GM21619 (cell line): ENCODE measurements around the gene ANXA6.

ENCODE experiments used
- ATAC-seq: cut with Tn5 transposase; IDR thresholded peaks from one replicate; pipeline ENCODE4 v1.9.1; 2021; ENCODE audit not compliant: unreplicated experiment

ANXA6 gene

DNA sequence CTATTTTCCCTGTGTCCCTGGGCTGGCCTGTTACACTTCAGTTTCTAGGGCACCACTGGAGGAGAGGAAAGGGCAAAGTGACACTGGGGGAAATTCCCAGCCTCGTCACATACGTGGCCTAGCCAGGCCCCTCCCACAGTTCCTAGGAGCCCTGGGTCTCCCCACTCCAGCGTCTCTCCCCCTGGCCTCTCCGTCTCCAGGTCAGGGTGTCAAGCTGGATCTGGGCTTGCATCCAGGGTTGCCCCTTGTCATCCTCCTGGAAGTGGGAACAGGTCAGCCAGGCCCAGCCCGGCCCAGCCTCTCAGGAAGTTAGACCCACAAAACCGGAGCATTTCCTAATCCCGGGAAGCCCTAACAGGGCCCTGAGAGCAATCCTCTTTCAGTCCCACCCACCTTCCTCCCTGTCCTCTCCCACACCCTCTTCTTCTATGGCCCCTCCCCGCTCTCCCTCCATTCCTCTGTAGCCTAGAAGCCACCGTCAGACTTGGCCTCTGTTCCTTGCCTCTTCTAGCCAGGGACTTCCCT is 72.0 kb downstream of the ANXA6 start:
- ATAC-seq: no peak

GRCh38 chr5:151084363-151084762 is 73.2 kb downstream of the ANXA6 start:
- ATAC-seq: no peak

DNA sequence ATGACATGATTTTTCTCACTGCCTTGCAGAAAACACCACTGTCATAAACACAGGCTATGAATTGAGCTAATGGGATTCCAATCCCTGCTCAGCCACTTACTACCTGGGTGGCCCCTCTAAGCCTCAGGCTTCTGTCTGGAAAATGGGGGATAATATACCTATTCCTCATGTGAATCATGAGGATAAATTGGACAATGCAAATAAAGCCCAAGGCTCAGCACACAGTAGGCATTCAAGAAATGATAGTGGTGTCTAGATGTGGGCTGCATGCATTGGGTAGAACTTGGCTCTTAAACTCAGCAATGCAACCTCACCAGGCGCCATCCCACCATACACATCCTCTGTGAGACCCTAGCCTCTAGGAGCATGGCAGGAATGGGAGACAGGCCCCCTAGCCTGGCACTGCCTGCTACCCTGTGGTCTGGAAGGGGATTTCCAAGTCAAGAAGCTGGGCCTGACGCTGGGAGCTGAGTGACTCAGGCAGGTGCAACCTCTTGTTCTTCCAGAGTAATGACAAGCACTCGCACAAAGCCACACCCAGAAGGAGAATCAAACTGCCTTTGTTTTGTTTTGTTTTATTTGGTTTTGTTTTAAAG is 74.4 kb downstream of the ANXA6 start:
- no peak for ATAC-seq

GRCh38 chr5:151082282-151082902 is 75.2 kb downstream of the ANXA6 start:
- no peak for ATAC-seq

DNA sequence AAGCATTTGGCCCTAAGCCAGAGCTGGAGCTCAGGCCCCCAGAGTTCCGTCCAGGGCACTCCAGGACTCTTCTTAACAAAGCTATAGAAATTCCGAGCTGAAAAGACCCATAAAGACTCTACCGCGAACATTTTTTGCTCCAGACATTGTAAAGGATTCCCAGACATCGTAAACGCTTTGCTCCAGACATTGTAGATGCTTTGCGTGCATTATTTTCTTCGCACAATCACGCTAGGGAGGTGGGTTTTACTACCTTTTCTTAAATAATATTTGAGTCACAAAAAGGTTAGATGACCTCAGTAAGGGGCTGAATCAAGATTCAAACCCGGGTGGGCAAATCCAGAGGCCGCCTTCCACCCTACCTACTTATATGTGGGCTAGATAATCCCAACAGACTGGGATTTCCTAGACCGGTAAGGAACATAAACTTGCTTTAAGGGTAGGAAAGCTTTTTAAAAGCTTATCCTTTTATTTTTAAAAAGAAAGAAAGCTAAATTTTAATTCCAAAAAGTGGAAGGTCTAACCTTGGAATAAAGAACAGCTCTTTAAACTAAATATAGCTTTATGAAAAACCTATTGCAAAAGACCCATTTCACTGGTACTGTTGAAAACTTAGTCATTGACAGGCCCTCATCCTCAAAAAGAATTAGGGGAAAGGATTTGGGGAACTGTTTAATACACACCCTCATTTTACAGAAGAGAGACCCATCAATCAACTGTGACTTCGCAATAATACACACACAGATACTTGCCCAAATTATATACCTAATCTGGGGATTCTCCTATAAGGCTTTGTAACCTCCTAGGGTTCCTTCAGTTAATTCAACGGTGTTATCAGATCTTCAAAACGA is 75.9 kb downstream of the ANXA6 start:
- no peak for ATAC-seq

DNA sequence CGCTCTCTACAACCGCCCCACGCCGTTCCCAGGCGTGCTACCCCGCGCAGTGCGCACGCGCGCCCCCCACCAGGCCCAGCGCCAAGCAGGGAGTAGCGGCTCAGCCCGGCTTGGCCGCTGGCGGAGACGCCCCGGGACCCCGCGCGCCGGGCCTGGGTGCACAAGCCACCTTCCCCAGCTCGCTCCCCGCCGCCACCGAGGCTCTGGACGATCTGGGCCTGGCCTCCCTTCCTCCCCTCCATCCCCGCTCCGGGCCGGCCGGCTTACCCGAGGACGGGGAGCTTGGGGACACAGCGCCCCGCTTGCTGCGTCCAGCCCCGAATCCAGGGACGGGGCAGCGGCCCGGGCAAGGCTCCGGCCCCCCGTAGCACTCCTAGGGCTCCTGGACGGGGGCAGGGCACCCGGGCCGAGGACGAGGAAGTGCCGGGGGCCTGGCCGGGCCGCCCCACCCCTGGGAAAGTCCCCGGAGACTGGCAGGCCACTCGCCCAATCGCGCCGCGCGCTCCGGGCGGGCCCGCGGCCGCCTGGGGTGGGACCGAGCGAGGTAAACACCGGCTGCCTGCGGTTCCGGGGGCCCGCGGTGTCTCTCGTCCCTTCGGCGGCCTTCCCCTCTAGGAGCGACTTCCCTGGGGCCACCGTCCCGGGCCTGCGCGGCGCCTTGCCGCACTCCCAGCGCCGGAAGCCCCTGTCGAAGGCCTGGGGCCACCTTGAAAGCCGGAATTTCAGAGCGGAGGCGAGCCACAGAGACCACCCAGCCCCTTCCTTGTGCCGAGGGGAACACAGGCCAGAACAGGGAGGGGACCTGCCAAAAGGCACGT is 76.8 kb downstream of the ANXA6 start, which contains the start of gene TNIP1:
Gene TNIP1 (minus strand): TSS at position 422 of the 818 bp plus-strand sequence. CDS start 15,939 bp downstream, outside the sequence.
- ATAC-seq: peak; percentile 64

GRCh38 chr5:151079838-151080612 is 77.6 kb downstream of the ANXA6 start:
- ATAC-seq: no peak

- ATAC-seq: peak; percentile 49
Observed at GRCh38 chr5:151078490-151079262, 78.9 kb downstream of the ANXA6 start.

DNA sequence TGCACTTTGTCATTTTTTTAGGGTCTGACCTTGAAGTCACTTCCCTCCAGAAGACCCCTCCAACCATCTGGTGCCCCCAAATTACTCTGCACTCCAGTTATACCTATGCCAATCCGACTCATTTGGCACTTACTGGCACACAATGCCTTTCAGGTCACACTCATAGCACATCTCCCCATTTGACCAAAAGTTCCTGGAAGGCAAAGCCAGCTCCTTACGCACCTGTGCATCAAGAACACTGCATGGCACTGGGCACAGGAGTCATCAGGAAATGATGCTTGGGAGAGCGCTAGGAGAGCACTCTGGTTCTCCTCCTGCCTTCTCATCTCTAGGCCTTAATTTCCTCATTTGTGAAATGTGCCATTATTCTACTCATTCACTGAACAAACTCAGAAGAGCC is 79.6 kb downstream of the ANXA6 start:
- no peak for ATAC-seq

GRCh38 chr5:151077419-151077818 is 80.2 kb downstream of the ANXA6 start:
- no peak for ATAC-seq

DNA sequence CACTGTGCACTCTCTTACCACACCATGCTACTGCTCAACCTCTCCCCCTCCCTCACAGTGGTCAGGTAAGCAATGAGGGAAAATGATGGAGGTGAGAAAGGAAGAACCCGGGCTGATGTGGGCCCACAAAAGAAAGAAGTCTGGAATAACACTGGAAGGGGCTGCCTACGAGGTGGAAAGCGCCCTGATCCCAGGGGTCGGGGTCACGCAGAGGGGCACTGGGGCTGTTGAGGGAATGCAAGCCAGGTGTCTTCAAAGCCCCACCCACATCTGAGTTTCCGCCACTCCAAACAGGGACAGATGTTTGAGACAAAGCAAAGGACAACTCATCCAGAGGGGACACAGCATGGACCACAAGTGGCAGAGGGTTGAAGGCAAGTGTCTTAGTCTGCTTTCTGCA is 81.0 kb downstream of the ANXA6 start:
- ATAC-seq: no peak

- no peak for ATAC-seq
Observed at GRCh38 chr5:151075698-151076331, 81.8 kb downstream of the ANXA6 start.

DNA sequence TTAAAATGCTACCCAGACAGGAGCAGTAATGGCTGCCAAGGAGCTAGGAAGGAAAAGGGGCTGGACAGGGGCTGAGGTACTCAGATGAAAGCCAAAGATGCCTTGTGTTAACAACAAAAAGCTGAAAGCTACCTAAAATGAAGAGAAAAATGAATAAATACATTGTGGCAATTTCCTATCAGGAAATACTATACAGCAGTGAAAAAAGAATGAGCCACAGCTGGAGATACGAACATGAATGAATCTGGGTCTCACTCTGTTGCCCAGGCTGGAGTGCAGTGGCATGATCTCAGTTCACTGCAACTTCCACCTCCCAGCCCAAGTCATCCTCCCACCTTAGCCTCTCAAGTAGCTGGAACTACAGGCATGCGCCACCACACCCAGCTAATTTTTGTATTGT is 83.0 kb downstream of the ANXA6 start:
- ATAC-seq: no peak

- ATAC-seq: no peak
Observed at GRCh38 chr5:151073280-151073679, 84.3 kb downstream of the ANXA6 start.

DNA sequence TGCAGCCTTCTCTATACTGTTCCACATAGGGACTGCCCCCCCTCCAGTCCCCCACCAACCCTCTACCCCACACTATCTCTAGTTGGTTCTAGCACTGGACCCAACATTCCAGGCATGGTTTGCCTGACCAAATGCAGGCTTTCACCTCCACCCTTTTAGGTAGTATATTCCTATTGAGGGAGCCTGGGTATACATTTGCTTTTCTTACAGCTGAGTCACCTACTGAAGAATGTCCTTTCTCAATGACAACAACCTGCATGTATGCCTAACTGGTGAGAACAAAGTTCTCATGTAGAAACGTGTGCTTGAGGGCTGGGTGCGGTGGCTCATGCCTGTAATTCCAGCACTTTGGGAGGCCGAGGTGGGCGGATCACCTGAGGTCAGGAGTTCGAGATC is 85.0 kb downstream of the ANXA6 start:
- no peak for ATAC-seq

GRCh38 chr5:151071848-151072629 is 85.5 kb downstream of the ANXA6 start:
- ATAC-seq: no peak

DNA sequence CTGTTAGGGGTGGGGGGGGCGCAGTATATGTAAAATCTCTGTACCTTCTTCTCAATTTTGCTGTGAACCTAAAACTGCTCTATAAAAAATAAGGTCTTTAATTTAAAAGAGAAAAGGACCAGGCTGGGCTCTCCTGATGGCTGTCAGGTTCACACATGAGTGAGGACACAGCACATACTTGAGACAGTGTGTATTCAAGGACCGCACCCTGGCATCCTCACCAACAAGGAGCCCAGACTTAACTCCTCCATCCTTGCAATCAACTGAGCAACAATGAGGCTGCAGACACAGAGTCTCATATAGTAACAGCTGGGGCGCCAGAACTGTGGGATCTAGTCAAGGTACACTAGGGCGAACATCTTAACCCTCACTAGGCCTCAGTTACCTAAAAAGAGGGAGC is 86.6 kb downstream of the ANXA6 start:
- no peak for ATAC-seq

DNA sequence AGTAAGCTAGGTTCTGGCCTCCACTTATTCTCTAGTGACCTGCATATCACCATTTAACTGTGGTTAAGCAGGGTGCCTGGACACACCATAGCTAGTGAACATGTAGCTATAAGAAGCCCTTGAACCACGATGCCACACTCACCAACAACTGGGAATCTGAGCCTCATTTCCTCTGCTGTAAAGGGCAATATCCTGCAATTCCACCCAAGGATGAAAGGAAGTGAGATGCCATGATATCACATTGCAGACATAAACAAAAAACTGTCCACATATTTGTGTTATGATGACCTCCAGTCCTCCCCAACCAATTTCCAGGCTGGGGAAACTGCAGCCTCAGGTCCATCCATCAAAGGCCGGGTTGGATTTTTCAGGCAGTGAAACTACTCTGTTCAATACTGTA is 87.1 kb downstream of the ANXA6 start:
- no peak for ATAC-seq
